ENCODE data around the gene MAP1A.

Gene MAP1A

DNA sequence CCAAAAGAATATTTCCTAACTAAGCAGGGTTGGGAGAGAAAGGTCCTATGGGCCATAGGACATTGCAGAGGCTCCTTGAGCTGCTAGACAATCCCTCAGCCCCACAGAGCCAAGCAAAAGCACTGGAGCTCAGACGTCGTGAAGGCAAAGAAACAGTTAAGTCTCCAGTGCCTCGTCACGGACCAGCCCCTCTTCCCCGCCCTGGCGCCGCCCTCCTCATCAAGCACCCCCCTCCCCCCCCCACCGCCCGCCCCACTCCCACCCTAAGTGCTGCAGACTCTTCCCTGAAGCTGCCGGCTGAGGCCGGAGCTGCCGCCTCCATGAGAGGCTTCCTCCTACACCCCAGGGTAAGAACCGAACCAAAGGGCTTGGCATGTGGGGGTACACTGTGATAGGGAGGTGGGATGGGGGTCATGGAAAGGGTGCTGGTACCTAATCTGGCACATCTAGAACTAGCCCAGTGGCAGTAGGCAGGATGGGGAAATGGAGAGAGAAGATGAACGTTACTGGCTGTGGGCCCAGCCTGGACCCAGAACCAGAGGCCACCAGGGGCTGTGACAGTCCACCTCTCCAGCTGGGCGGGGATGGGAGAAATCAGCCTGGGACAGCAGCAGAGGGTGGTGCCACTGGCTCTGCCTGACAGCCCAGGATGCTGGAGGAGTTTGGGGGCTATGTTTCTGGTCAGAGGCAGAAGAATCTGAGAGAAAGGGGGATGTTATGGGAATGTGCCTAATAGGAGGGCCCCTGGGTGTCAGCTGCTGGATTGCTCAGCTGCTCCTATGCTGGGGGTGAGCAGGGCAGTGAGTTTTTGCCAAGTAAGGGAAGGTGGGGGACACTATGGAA is at the start of gene MAP1A:
MAP1A (plus strand) TSS at position 255 of the 843 bp plus-strand sequence. CDS start 3,866 bp downstream, outside the sequence.
- no peak for DNase-seq

DNA sequence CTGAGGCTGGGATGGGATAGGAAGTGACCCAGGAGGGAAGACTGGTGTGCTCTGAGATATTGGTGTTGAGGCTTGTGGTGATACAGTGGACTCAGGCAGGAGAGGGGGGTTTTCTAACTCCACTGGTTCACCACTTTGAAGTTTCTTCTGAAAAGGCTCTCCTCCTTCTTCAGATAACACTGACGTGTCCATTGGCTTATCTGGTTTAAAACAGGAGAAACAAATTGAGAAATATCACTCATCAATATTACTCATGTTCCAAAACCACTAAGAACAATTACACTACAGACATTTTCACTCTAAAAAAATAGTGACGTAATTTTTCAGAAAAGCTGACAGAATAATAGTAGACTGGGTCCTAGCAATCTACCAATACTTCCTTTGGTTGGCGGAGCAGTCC is 47.5 kb upstream of the MAP1A start:
- DNase-seq = no peak

DNA sequence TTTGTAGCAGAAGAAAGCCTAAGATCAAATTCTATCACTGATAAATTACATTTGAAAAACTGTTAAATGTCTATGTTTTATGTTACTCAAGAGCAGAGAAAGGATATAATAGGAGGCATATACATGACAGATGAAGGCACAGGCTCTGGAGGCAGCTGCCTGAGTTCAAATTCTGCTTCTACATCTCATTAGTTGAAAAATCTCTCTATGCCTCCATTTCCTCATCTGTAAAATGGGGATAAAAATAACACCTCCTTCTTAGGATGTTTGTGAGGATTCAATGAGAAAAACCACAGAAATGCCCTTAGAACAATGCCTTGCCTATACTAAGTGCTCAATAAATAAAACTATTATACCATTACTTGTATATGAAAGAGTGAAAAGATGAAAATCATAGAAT is 45.4 kb upstream of the MAP1A start:
- DNase-seq = no peak

DNA sequence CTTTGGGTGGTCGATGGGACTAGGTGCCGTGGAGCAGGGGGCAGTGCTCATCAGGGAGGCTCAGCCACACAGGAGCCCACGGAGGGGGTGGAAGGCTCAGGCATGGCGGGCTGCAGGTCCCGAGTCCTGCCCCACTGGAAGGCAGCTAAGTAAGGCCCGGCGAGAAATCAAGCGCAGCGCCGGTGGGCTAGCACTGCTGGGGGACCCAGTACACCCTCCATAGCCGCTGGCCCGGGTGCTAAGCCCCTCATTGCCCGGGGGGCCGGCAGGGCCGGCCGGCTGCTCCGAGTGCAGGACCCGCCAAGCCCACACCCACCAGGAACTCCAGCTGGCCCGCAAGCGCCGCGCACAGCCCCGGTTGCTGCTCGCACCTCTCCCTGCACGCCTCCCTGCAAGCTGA is 43.5 kb upstream of the MAP1A start:
- no peak for DNase-seq

DNA sequence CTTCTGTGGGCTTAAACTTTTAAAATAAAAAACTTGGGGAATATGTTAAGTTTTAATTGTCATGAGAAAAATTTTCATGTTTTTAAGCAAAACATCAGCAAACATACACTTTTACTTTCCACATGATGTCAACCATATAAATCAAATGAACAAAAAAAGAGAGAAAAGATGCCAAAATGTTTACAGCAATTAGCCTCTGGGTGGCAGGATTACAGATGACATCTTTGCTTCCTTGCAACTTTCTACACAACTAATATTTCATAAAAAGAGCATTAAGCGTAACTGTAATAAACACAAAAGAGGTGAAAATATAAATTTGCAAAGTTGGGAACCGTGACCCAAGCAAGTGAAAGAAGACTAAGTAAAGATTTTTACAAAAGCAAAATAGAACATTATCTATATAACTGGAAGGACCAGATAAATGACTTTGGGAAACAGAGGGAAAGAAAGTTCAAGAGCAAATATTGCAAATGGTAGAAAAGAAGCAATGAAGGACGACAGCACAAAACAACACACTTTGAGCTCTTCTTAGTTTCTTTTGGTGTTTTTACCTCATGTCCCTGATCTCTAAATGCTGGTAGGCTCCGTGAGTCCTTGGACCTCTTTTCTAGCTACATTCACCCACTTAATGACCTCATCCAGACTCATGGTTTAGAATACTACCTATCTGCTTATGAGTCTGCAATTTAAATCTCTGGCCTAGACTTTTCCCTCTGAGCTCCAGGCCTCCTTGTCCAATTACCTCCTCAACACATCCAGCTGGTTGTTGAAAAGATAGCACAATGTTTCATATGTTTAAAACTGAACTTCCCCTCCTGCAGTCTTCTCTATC is 33.9 kb upstream of the MAP1A start:
- DNase-seq = no peak

DNA sequence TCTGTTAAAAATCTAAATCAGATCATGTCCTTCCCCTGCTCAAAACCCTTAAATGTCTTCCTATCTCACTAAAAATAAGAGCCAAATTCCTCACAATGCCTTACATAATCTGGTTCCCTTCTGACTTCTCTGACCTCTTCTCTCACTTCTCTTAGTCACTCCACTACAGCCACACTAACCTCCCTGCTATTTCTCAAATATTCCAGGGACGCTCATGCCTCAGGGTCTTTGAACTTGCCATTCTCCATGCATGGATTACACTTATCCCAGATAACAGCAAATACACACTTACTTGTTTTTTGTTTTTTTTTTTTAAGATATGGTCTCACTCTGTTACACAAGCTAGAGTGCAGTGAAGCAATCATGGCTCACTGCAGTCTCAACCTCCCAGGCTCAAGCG is 33.0 kb upstream of the MAP1A start:
- DNase-seq = no peak

DNA sequence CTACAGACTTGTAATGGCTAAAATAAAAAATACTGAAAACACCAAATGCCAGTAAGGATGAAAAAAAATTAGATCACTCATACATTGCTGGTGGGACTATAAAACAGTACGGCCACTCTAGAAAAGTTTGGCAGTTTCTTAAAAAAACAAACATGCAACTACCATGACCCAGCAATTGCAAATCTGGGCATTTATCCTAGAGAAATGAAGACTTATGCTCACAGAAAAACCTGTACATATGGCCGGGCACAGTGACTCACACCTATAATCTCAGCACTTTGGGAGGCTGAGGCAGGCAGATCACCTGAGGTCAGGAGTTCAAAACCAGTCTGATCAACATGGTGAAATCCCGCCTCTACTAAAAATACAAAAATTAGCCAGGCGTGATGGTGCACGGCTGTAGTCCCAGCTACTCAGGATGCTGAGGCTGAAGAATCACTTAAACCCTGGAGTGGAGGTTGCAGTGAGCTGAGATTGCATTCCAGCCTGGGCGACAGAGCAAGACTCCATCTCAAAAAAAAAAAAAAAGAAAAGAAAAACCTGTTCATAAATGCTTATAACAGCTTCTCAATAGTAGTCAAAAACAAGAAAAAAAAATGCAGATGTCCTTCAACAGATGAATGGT is 30.0 kb upstream of the MAP1A start:
- no peak for DNase-seq

DNA sequence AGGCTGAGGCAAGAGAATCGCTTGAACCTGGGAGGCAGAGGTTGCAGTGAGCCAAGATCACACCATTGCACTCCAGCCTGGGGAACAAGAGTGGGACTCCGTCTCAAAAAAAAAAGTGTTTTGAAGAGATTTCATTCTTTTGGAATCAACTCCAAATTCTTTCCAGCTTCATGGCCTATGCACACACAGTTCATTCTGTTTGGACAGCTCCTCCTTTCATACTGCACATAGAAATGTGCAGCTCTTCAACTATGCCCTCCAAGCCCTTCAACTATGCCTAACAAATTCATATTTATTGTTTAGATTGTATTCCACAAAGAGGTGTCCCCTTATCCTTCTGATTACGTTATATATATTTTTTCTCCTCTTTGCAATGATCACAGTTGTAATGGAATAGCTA is 28.6 kb upstream of the MAP1A start:
- no peak for DNase-seq

DNA sequence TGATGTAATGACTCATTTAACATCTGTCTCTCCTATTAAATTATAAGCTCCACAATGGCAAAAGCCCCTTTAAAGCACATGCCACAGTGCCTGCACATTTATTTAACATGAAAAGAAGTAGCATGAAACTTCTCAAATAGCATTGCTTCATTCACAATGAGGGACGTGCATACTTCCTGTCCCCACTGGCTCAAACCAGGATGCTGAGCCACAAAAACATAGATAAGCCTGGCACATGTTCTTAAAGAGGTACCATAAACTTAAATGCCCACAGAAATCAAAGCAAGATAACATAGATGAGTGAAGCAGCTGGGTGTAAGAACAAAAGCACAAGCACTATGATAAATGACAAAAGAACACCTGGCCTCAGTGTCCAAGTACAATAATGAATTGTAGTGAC is 28.2 kb upstream of the MAP1A start:
- DNase-seq = no peak

DNA sequence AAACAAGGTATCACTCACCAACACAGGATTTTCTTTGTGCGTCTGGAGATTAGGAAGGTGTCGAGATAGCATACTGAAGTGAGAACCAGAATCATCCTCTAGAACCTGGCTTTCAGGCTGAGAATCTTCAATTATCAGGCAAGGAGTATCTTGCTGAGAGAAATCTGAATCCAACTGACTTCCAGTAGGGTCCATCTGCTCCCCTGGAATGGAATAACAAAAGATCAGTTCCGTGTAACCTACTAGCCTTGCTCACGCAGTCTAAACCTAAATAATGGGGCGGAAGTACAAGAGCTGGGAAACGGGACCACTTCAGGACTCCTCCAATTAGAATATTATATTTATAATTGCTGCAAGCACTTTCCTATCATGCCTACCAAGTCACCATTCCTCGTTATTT is 25.1 kb upstream of the MAP1A start:
- no peak for DNase-seq

DNA sequence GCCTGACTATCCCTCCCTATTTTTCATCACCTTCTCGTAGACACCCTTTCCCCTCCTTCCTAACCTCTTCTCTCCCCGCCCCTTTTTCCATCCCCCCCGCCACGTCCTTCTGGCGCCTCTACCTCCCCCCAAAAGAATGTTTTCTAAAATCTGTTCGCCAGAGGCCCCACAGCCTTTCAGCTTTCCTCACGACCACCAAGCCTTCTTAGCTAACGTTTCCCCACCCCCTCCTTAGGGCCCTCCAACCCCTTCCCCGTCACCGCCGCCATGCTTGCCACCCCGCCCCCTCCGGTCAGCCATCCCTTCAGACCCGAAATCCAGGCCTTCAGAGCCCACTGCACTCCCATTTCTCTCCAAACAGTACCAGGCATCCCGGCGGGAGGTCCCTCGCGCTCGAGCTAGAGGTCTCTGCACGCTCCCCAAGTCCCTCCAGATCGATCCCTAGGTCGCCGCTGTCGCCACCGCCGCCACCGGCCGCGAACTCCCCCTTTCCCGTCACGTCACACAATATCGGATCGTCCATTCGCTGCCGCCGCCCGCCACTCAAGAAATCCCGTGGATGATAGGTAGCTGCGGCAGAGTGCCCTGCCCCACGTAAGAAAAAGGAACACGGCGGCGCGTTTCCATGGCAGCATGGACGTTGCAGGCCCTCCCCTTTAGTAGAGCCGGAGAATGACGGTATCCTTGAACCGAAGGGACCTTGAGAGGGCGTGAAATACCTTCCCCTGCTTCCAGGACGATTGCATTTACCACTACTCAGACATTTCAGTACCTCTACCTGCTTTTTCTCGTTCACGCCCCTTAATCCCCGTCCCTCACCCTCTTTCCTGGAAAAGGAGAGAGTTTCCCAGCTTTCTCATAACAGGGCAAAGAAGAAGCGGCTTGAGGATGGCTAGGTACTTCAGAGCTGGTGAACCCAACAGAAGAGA is 24.5 kb upstream of the MAP1A start, which contains the start of gene TP53BP1:
TP53BP1 (minus strand) TSS at position 484 of the 929 bp plus-strand sequence; CDS start at position 371, 113 bp downstream.
- DNase-seq = peak; percentile 89

DNA sequence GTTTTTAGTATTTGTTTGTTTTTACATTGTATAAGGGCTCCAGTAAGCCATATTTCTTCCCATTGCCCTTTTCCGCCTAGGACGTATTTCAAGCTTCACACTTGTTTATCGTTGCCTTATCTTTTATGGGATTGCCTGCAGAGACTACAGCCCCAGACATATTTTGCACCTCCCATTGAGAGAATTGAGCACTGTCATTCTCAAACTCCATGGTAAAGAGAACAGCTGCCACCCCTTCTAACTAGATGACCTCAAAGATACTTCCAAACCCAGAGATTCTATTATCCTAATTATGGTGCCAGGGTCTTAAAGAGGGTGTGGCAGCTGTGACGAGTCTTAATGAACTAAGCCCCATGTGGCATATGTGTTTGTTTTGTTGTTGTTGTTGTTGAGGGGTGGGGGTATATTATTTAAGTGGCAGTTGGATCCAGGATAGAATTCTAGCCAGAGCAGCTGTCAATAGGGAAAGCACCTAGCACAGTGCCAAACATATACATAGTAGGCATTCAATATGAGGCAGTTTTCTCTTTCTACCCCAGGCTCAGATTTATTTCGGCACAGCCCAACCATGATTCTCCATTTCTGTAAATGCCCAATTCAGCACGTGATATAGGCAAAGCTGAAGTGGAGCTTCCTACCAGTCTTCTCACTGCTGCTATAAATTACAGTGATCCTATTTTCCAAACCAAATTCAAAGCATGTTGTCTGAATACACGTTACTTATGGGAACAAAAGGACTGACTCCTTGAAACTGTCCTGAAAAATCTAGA is 23.5 kb upstream of the MAP1A start:
- no peak for DNase-seq

DNA sequence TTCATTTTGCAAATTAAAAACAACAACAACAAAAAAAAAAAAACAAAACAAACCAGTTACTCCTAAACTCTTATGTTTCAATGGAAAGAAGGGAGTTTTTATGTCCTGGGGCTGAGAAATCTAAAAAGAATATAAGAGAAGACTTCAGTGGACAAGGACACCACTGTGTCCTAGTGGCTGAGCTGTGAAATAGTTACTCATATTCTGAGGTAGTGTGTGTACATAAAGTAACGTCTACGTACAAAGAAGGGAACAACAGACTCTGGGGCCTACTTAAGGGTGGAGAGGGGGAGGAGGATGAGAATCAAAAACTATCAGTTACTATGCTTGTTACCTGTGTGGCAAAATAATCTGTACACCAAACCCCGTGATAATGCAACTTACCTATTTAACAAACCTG is 18.4 kb upstream of the MAP1A start:
- DNase-seq = no peak

DNA sequence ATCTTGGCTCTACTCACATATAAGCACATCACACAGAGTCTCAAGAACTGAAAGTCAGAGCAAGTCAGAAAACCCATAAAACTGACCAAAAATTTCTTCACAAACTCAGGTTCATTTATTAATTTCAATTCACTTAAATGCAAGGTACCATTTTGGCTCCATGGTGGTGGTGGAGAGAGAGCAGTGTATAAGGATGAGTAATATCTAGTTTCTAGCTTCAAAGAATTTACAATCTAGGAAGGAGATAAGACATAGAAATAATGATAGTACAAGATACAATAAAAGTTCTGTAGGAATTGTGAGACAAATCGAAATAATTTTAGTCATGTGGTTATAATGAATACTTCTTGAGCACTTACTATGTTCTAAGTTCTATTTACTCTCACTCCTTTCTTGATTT is 17.8 kb upstream of the MAP1A start:
- no peak for DNase-seq

DNA sequence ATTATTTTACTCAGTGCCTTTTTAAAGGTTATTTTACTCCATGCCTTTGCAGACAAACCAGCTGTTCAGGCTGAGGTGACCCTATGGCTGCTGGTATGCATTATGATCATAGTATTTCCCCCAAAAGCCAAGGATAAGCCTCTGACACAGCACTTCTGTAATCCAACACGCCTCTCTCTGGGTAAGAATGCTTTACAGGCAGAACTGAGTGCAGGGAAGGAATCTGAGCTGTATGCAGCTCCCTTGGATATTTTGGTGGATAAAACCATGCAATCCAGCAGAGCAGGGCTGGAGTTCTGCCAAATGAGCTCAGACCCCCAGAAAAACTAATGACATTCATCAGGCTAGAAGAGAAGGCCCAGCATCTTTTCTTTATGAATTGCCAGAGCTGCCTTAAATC is 11.7 kb upstream of the MAP1A start:
- DNase-seq = no peak

DNA sequence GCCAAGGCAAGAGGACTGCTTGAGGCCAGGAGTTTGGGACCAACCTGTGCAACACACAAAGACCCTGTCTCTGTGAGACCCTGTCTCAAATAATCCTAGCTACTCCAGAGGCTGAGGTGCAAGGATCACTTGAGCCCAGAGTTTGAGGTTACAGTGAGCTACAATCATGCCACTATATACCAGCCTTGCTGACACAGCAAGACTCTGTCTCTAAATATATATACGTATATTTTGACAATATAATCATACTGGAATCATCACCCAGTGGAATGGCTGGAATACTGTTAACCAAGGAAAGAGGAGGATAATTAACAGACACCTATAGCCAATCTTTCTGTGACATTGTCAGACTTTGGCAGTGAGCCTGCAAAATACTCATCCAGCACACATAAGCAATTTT is 9.0 kb upstream of the MAP1A start:
- no peak for DNase-seq

DNA sequence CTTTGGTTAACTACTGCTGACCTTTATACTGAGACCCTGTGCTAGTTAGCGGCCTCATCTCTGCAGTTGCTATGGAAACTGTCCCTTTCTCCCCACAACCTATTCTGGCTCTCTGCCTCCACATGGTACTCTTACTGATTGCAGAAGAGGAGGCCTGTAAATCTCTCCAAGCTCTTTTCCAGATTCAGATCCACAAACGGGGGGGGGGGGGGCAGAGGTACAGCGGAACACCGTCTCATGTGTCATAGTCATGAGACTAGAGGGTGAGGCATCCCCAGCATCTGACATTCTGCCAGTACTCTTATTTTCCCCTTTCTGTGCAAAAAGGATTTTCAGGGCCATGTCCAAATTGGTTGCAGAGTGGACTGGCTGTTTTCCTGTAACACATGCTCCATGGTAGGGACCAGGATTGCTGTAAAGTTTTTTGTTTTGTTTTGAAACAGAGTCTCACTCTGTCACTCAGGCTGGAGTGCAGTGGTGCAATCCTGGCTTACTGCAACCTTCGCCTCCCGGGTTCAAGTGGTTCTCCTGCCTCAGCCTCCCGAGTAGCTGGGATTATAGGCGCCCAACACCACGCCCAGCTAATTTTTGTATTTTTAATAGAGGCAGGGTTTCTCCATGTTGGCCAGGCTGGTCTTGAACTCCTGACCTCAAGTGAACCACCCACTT is 8.3 kb upstream of the MAP1A start:
- no peak for DNase-seq

DNA sequence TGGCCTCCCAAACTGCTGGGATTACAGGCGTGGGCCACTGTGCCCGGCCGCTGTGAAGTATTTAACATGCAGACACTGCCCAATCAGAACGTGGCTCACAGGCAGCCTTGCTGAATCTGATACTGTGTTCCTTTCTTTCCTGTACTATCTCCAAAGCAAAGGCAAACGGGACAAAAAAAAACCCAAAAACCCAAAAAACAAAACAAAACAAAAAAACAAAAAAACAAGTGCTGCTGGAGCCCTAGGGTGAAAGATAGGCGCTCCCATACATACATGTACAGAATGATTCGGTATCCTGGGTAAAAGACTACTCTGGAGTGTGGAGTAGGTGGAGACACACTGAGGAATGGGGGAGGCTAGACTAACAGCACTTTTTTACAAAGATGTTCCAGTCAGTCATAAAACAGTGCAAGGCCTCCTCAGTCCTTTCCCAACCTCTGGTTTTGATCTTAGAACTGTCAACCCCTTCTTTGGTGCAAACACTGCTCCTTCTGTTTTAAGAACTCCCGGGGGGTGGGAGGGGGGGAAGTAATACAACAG is 7.7 kb upstream of the MAP1A start:
- DNase-seq = no peak

DNA sequence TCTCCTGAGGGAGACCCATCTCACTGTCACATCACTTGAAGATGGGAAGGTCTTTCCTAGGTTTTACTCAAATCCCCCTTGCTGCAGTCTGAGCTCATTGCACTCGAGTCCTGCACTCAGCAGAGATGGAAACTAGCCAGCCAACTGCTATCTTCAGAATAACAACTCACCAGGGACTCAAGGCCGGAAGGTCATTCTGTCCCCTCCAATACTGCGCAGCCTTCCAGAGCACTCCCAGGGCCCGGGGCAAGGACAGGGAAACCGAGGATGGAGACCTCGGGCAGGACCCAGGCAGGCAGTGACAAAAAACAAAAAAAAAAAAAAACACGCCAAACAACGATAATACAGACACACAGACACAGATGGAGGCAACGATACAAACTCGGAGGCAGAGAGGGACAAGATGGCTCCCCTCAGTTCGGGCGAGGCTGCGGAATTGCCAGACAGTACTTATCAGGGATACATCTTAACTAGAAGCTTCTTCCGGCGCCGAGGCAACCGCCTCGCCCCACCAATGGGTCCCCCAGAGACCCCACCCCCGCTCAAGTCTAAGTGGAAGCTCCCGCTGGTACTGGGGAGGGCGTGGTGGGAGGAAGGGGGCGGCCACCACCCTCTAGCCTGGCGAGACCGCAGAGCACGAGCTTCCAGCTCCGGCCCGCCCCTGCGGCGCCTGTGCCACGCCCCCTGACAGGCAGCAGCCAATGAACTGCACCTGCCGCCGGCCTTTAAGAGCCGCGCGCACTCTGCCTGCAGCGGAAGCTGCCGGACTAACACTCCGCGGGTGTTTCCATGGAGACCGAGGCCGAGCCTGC is 7.0 kb upstream of the MAP1A start:
- DNase-seq = peak; percentile 96
